Body of pancreas (tissue), 4 donors: Measurements from ENCODE around the gene FOXP1.

Experiments used
- POLR2A ChIP-seq, 3 donors: fragments of 450-650 bp; IDR thresholded peaks; one replicate each; pipeline ENCODE4 v1.6.1; 2016; ENCODE audit warnings: antibody characterized with exemption in 3 of 3, mild to moderate bottlenecking in 2 of 3
- TF ChIP-seq, protein P1 (sequence below), 7 experiments: fragments of 450-650 bp in 4 of 7; fragments of 200-600 bp in 3 of 7; sonication (generic) in 3 of 7; IDR thresholded peaks; one replicate each; pipeline ENCODE4 v1.5.1; 2016 to 2019; ENCODE audit warnings: antibody characterized with exemption in 7 of 7

DNA sequence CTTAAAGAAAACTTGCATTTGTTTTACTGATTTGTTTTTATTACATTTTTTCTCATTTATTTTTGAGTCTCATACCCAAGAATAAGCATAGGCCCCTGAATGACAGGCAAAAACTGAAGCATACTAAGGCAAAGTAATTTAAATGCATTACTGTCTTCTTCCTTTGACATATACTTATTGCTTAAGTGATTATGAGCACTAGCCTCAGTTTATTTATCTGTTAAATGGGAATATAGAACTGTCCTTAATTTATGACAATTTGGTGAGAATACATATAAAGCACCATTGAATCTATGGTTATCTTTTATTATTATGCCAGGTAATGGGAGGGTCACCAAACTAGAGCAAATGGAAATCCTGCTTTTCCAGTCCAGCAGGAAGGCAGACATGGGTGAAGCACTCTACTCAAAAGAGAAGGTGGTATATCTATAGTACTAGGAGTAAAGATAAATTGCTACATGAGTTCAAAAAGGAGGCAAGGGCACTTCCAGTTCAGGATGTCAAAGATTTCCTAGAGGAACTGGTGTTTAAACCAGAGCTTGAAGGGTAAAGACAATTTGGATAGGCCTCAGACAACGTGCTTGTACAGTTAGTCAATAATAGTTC is 435.0 kb downstream of the FOXP1 start:
- TF ChIP-seq, protein P1, sequence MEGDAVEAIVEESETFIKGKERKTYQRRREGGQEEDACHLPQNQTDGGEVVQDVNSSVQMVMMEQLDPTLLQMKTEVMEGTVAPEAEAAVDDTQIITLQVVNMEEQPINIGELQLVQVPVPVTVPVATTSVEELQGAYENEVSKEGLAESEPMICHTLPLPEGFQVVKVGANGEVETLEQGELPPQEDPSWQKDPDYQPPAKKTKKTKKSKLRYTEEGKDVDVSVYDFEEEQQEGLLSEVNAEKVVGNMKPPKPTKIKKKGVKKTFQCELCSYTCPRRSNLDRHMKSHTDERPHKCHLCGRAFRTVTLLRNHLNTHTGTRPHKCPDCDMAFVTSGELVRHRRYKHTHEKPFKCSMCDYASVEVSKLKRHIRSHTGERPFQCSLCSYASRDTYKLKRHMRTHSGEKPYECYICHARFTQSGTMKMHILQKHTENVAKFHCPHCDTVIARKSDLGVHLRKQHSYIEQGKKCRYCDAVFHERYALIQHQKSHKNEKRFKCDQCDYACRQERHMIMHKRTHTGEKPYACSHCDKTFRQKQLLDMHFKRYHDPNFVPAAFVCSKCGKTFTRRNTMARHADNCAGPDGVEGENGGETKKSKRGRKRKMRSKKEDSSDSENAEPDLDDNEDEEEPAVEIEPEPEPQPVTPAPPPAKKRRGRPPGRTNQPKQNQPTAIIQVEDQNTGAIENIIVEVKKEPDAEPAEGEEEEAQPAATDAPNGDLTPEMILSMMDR (IDR thresholded peaks at IDR 0.05): no peak
- TF ChIP-seq POLR2A (IDR thresholded peaks at IDR 0.05): no peak
